ENCODE measurements around the gene LIX1L.

- TF ChIP-seq, protein P1, sequence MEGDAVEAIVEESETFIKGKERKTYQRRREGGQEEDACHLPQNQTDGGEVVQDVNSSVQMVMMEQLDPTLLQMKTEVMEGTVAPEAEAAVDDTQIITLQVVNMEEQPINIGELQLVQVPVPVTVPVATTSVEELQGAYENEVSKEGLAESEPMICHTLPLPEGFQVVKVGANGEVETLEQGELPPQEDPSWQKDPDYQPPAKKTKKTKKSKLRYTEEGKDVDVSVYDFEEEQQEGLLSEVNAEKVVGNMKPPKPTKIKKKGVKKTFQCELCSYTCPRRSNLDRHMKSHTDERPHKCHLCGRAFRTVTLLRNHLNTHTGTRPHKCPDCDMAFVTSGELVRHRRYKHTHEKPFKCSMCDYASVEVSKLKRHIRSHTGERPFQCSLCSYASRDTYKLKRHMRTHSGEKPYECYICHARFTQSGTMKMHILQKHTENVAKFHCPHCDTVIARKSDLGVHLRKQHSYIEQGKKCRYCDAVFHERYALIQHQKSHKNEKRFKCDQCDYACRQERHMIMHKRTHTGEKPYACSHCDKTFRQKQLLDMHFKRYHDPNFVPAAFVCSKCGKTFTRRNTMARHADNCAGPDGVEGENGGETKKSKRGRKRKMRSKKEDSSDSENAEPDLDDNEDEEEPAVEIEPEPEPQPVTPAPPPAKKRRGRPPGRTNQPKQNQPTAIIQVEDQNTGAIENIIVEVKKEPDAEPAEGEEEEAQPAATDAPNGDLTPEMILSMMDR (IDR thresholded peaks at IDR 0.05 in 4 of 5, conservative IDR thresholded peaks at IDR 0.05 in 1 of 5) = no peak
- TF ChIP-seq POLR2A (IDR thresholded peaks at IDR 0.05) = peak in 1 of 2 donors; percentile 26
These were observed 68.1 kb downstream of the LIX1L start for GRCh38 chr1:145889722-145890121.
